Hepatocyte (in vitro differentiated cells): ENCODE data around the gene DNLZ. TPM values are rescaled to one million over a fixed set of nuclear protein-coding genes. Genes with fewer than 3 reads are reported as not detected.

ENCODE experiments used
- DNase-seq: peaks from one replicate; pipeline ENCODE4 v3.0.0-alpha.2; 2016; ENCODE audit warnings: low spot score
- H2AFZ ChIP-seq: fragments of 200-600 bp; sonication (generic); 2 replicates; pipeline ENCODE4 v1.6.0; 2016; ENCODE audit warnings: antibody characterized with exemption, mild to moderate bottlenecking
- H3K27ac ChIP-seq: fragments of 200-600 bp; sonication (generic); 2 replicates; pipeline ENCODE4 v1.5.1; 2016; ENCODE audit warnings: mild to moderate bottlenecking
- H3K27me3 ChIP-seq: fragments of 200-600 bp; sonication (generic); 2 replicates; pipeline ENCODE4 v1.6.1; 2016
- H3K36me3 ChIP-seq: fragments of 200-600 bp; sonication (generic); replicated peaks from 2 replicates; pipeline ENCODE4 v1.5.1; 2016; ENCODE audit warnings: low read depth; ENCODE audit not compliant: insufficient read depth
- H3K4me1 ChIP-seq: fragments of 200-600 bp; sonication (generic); 2 replicates; pipeline ENCODE4 v1.5.1; 2016; ENCODE audit warnings: mild to moderate bottlenecking, moderate library complexity; ENCODE audit not compliant: insufficient read depth
- H3K4me2 ChIP-seq: fragments of 200-600 bp; sonication (generic); 2 replicates; pipeline ENCODE4 v1.6.0; 2016
- H3K4me3 ChIP-seq: fragments of 200-600 bp; sonication (generic); 2 replicates; pipeline ENCODE4 v1.5.1; 2016; ENCODE audit warnings: mild to moderate bottlenecking
- H3K79me2 ChIP-seq: fragments of 200-600 bp; sonication (generic); 2 replicates; pipeline ENCODE4 v1.6.0; 2017; ENCODE audit warnings: mild to moderate bottlenecking
- H3K9me2 ChIP-seq: fragments of 200-600 bp; sonication (generic); replicated peaks from 2 replicates; pipeline ENCODE4 v1.6.0; 2017; ENCODE audit warnings: mild to moderate bottlenecking; ENCODE audit not compliant: insufficient read depth
- H3K9me3 ChIP-seq: fragments of 200-600 bp; sonication (generic); 2 replicates; pipeline ENCODE4 v1.5.1; 2016; ENCODE audit warnings: low read depth, mild to moderate bottlenecking
- H4K20me1 ChIP-seq: fragments of 200-600 bp; sonication (generic); 2 replicates; pipeline ENCODE4 v1.6.0; 2016; ENCODE audit warnings: mild to moderate bottlenecking; ENCODE audit not compliant: insufficient read depth, poor library complexity, severe bottlenecking
- EZH2 ChIP-seq: fragments of 200-600 bp; sonication (generic); IDR thresholded peaks from 2 replicates; pipeline ENCODE4 v1.6.1; 2016; ENCODE audit warnings: antibody characterized with exemption, mild to moderate bottlenecking, borderline replicate concordance
- EZH2phosphoT487 ChIP-seq: fragments of 200-600 bp; sonication (generic); IDR thresholded peaks from one replicate; pipeline ENCODE4 v1.6.1; 2018; ENCODE audit warnings: antibody characterized with exemption, mild to moderate bottlenecking, low read depth, moderate library complexity; ENCODE audit not compliant: unreplicated experiment, severe bottlenecking
- WGBS: methylation state at CpG from one replicate; pipeline ENCODE4 v1.1.6; 2016; ENCODE audit warnings: low lambda C conversion rate; ENCODE audit errors: missing lambda C conversion rate; 5-methylcytosine and 5-hydroxymethylcytosine counted together
- polyA plus RNA-seq: library from polyadenylated mRNA; unstranded; fragments of >200 nt; fragmentation: Nextera tagmentation; extraction: Ambion mirVana; gene quantifications from 2 replicates; pipeline ENCODE4 v1.2.1, GENCODE V29; 2016
- total RNA-seq: library from RNA; depleted of rRNA; stranded (reverse); fragments of >200 nt; gene quantifications from 2 replicates; pipeline ENCODE4 v1.2.3, GENCODE V29; 2014
- TF ChIP-seq, protein P1 (sequence below): fragments of 200-600 bp; sonication (generic); IDR thresholded peaks from 2 replicates; pipeline ENCODE4 v1.5.1; 2016; ENCODE audit warnings: antibody characterized with exemption, mild to moderate bottlenecking; ENCODE audit not compliant: poor library complexity

DNLZ gene
- total and polyA plus RNA-seq, 2 experiments from 2014 or later: 21.5 to 24.3 TPM

DNA sequence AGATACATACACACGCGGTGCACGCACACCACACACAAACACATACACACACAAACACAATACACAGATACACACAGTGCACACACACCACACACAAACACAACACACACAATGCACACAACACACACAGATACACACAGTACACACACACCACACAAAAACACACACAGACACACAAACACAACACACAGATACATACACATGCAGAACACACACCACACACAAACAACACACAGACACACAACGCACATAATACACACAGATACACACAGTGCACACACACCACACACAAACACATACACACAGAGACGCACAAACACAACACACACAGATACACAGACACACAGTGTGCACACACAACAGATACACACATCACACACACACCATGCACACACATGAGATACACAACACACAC is 53.7 kb downstream of the DNLZ start:
- H4K20me1 ChIP-seq: no peaks in the 10 kb centered on the region
- H3K9me3 ChIP-seq: no peaks in the 10 kb centered on the region
- H3K79me2 ChIP-seq: no peaks in the 10 kb centered on the region
- 98% methylated on average over 5 of the region's 5 CpGs for WGBS
- no peak for TF ChIP-seq EZH2phosphoT487
- TF ChIP-seq, protein P1, sequence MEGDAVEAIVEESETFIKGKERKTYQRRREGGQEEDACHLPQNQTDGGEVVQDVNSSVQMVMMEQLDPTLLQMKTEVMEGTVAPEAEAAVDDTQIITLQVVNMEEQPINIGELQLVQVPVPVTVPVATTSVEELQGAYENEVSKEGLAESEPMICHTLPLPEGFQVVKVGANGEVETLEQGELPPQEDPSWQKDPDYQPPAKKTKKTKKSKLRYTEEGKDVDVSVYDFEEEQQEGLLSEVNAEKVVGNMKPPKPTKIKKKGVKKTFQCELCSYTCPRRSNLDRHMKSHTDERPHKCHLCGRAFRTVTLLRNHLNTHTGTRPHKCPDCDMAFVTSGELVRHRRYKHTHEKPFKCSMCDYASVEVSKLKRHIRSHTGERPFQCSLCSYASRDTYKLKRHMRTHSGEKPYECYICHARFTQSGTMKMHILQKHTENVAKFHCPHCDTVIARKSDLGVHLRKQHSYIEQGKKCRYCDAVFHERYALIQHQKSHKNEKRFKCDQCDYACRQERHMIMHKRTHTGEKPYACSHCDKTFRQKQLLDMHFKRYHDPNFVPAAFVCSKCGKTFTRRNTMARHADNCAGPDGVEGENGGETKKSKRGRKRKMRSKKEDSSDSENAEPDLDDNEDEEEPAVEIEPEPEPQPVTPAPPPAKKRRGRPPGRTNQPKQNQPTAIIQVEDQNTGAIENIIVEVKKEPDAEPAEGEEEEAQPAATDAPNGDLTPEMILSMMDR: no peak
- TF ChIP-seq EZH2: no peak
- H3K9me2 ChIP-seq: no peaks in the 10 kb centered on the region
- no peaks in the 10 kb centered on the region for H3K27me3 ChIP-seq
- H3K4me3 ChIP-seq: no peak overlapping the region
- no peaks in the 10 kb centered on the region for H3K4me1 ChIP-seq
- H3K27ac ChIP-seq: no peak overlapping the region
- no peak overlapping the region for H2AFZ ChIP-seq
- no peaks in the 10 kb centered on the region for H3K36me3 ChIP-seq
- no peak for DNase-seq
- H3K4me2 ChIP-seq: no peak overlapping the region

Other genes starting within 250 kb of the DNLZ start
- gene TMEM250, start 244.9 kb downstream of the DNLZ start, total RNA-seq: 32.9 and 37.8 TPM in 2 replicates
- gene TMEM250, start 244.9 kb downstream of the DNLZ start, polyA plus RNA-seq: 45.3 and 47.6 TPM in 2 replicates
- gene LHX3, start 158.6 kb downstream of the DNLZ start, total RNA-seq: not detected in 2 replicates
- not detected in 2 replicates for gene LHX3, start 158.6 kb downstream of the DNLZ start, polyA plus RNA-seq
- 9.4 and 11.0 TPM in 2 replicates for gene QSOX2, start 117.9 kb downstream of the DNLZ start, total RNA-seq
- 2.6 and 3.3 TPM in 2 replicates for gene QSOX2, start 117.9 kb downstream of the DNLZ start, polyA plus RNA-seq
- 0.16 and 0.60 TPM in 2 replicates for gene CCDC187, start 59.6 kb downstream of the DNLZ start, total RNA-seq
- 0.23 and 0.75 TPM in 2 replicates for gene CCDC187, start 59.6 kb downstream of the DNLZ start, polyA plus RNA-seq
- gene GPSM1, start 36.2 kb downstream of the DNLZ start, total RNA-seq: 25.5 and 27.3 TPM in 2 replicates
- gene GPSM1, start 36.2 kb downstream of the DNLZ start, polyA plus RNA-seq: 27.2 and 30.0 TPM in 2 replicates
- 0.68 and 0.80 TPM in 2 replicates for gene CARD9, start 9.9 kb upstream of the DNLZ start, total RNA-seq
- 1.5 and 2.5 TPM in 2 replicates for gene CARD9, start 9.9 kb upstream of the DNLZ start, polyA plus RNA-seq
- gene SNAPC4, start 36.4 kb upstream of the DNLZ start, total RNA-seq: 5.3 and 10.5 TPM in 2 replicates
- 6.3 and 8.7 TPM in 2 replicates for gene SNAPC4, start 36.4 kb upstream of the DNLZ start, polyA plus RNA-seq
- gene ENTR1, start 46.9 kb upstream of the DNLZ start, total RNA-seq: 38.2 and 50.1 TPM in 2 replicates
- gene ENTR1, start 46.9 kb upstream of the DNLZ start, polyA plus RNA-seq: 33.5 and 43.6 TPM in 2 replicates
- gene PMPCA, start 46.9 kb upstream of the DNLZ start, total RNA-seq: 45.1 and 45.8 TPM in 2 replicates
- 85.7 and 87.3 TPM in 2 replicates for gene PMPCA, start 46.9 kb upstream of the DNLZ start, polyA plus RNA-seq
- gene INPP5E, start 76.1 kb upstream of the DNLZ start, total RNA-seq: 5.3 and 6.0 TPM in 2 replicates
- 7.1 and 12.9 TPM in 2 replicates for gene INPP5E, start 76.1 kb upstream of the DNLZ start, polyA plus RNA-seq
- gene SEC16A, start 119.3 kb upstream of the DNLZ start, total RNA-seq: 22.5 and 42.7 TPM in 2 replicates
- 42.0 and 45.4 TPM in 2 replicates for gene SEC16A, start 119.3 kb upstream of the DNLZ start, polyA plus RNA-seq
- gene NOTCH1, start 182.3 kb upstream of the DNLZ start, total RNA-seq: 4.3 and 6.5 TPM in 2 replicates
- gene NOTCH1, start 182.3 kb upstream of the DNLZ start, polyA plus RNA-seq: 5.3 and 8.3 TPM in 2 replicates